SK-N-SH (cell line): ENCODE measurements around the gene ERMARD.

ENCODE experiments used
- GATA2 ChIP-seq: sonication (generic); formaldehyde crosslinking; IDR thresholded peaks from 2 replicates; pipeline ENCODE4 v1.5.0; 2020; ENCODE audit warnings: mild to moderate bottlenecking, missing genetic modification reagents
- JUND ChIP-seq: IDR thresholded peaks from 2 replicates; pipeline ENCODE4 v1.4.0; 2012
- MEF2A ChIP-seq: IDR thresholded peaks from 2 replicates; pipeline ENCODE4 v1.4.0; 2012; ENCODE audit warnings: low read depth, borderline replicate concordance
- MXI1 ChIP-seq: IDR thresholded peaks from 2 replicates; pipeline ENCODE4 v1.6.1; 2012; ENCODE audit warnings: mild to moderate bottlenecking, low read depth, low read length, improper control_type of control experiment
- PBX3 ChIP-seq: IDR thresholded peaks from 2 replicates; pipeline ENCODE4; 2012
- REST ChIP-seq: IDR thresholded peaks from 2 replicates; pipeline ENCODE4 v1.6.1; 2012; ENCODE audit warnings: mild to moderate bottlenecking, low read depth, low read length, moderate library complexity
- TEAD4 ChIP-seq: IDR thresholded peaks from 2 replicates; pipeline ENCODE4 v1.4.0; 2012; ENCODE audit warnings: mild to moderate bottlenecking, borderline replicate concordance; ENCODE audit not compliant: insufficient read depth
- YY1 ChIP-seq: IDR thresholded peaks from 2 replicates; pipeline ENCODE4 v1.4.0; 2012; ENCODE audit warnings: low read depth, mild to moderate bottlenecking
- TF ChIP-seq, protein P1 (sequence below): IDR thresholded peaks from 2 replicates; pipeline ENCODE4 v1.4.0; 2012; ENCODE audit warnings: low read depth, borderline replicate concordance
- TF ChIP-seq, protein P2 (sequence below): fragments of 200-600 bp; sonication (generic); IDR thresholded peaks from 2 replicates; pipeline ENCODE4 v1.6.1; 2017; ENCODE audit warnings: antibody characterized with exemption, mild to moderate bottlenecking, moderate library complexity

GRCh38 chr6:169779896-169780295 is 28.5 kb downstream of the ERMARD start:
- TF ChIP-seq YY1 (no peak), REST (no peak), MEF2A (no peak), MXI1 (no peak), PBX3 (no peak), JUND (no peak), GATA2 (CRISPR knock-in tag) (no peak), TEAD4 (no peak)
- TF ChIP-seq, protein P1, sequence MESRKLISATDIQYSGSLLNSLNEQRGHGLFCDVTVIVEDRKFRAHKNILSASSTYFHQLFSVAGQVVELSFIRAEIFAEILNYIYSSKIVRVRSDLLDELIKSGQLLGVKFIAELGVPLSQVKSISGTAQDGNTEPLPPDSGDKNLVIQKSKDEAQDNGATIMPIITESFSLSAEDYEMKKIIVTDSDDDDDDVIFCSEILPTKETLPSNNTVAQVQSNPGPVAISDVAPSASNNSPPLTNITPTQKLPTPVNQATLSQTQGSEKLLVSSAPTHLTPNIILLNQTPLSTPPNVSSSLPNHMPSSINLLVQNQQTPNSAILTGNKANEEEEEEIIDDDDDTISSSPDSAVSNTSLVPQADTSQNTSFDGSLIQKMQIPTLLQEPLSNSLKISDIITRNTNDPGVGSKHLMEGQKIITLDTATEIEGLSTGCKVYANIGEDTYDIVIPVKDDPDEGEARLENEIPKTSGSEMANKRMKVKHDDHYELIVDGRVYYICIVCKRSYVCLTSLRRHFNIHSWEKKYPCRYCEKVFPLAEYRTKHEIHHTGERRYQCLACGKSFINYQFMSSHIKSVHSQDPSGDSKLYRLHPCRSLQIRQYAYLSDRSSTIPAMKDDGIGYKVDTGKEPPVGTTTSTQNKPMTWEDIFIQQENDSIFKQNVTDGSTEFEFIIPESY: no peak
- TF ChIP-seq, protein P2, sequence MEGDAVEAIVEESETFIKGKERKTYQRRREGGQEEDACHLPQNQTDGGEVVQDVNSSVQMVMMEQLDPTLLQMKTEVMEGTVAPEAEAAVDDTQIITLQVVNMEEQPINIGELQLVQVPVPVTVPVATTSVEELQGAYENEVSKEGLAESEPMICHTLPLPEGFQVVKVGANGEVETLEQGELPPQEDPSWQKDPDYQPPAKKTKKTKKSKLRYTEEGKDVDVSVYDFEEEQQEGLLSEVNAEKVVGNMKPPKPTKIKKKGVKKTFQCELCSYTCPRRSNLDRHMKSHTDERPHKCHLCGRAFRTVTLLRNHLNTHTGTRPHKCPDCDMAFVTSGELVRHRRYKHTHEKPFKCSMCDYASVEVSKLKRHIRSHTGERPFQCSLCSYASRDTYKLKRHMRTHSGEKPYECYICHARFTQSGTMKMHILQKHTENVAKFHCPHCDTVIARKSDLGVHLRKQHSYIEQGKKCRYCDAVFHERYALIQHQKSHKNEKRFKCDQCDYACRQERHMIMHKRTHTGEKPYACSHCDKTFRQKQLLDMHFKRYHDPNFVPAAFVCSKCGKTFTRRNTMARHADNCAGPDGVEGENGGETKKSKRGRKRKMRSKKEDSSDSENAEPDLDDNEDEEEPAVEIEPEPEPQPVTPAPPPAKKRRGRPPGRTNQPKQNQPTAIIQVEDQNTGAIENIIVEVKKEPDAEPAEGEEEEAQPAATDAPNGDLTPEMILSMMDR: no peak
